Hematopoietic multipotent progenitor cell treated with erythropoietin and hydrocortisone succinate and interleukin-3 and kit ligand, for 15 days (in vitro differentiated cells): Measurements from ENCODE around the gene LRRC10B.

Experiments used
- DNase-seq: peaks from one replicate; pipeline ENCODE4 v3.0.0-alpha.2; 2015; ENCODE audit warnings: low spot score

Gene LRRC10B

GRCh38 chr11:61531044-61531443 is 22.5 kb downstream of the LRRC10B start:
- no peak for DNase-seq

GRCh38 chr11:61532134-61533038 is 23.8 kb downstream of the LRRC10B start:
- peak; percentile 50 for DNase-seq

GRCh38 chr11:61533039-61533375 is 24.5 kb downstream of the LRRC10B start:
- no peak for DNase-seq

GRCh38 chr11:61533401-61533800 is 24.9 kb downstream of the LRRC10B start:
- no peak for DNase-seq

- DNase-seq = no peak
Observed at GRCh38 chr11:61534025-61534932, 25.7 kb downstream of the LRRC10B start.

GRCh38 chr11:61534933-61535839 is 26.6 kb downstream of the LRRC10B start:
- no peak for DNase-seq

GRCh38 chr11:61535998-61536675 is 27.6 kb downstream of the LRRC10B start:
- DNase-seq = no peak

GRCh38 chr11:61536676-61537270 is 28.2 kb downstream of the LRRC10B start:
- DNase-seq = no peak

GRCh38 chr11:61537326-61537725 is 28.8 kb downstream of the LRRC10B start:
- DNase-seq = no peak

- no peak for DNase-seq
Observed at GRCh38 chr11:61538636-61538961, 30.1 kb downstream of the LRRC10B start.

- DNase-seq = no peak
Observed at GRCh38 chr11:61539006-61539405, 30.5 kb downstream of the LRRC10B start.

GRCh38 chr11:61539831-61540357 is 31.3 kb downstream of the LRRC10B start:
- DNase-seq = no peak

GRCh38 chr11:61540528-61540927 is 32.0 kb downstream of the LRRC10B start:
- DNase-seq = no peak

- DNase-seq = no peak
Observed at GRCh38 chr11:61541598-61541997, 33.0 kb downstream of the LRRC10B start.

GRCh38 chr11:61542024-61542461 is 33.5 kb downstream of the LRRC10B start:
- DNase-seq = no peak

GRCh38 chr11:61542705-61543104 is 34.2 kb downstream of the LRRC10B start:
- DNase-seq = no peak

- no peak for DNase-seq
Observed at GRCh38 chr11:61543606-61544306, 35.2 kb downstream of the LRRC10B start.

GRCh38 chr11:61544466-61544865 is 35.9 kb downstream of the LRRC10B start:
- DNase-seq = no peak

- no peak for DNase-seq
Observed at GRCh38 chr11:61545341-61545740, 36.8 kb downstream of the LRRC10B start.

- no peak for DNase-seq
Observed at GRCh38 chr11:61545921-61546320, 37.4 kb downstream of the LRRC10B start.
